Measurements from ENCODE around the gene SLC39A6. TPM values are rescaled to one million over a fixed set of nuclear protein-coding genes. Genes with fewer than 3 reads are reported as not detected.

SLC39A6 gene
- total and polyA plus RNA-seq, 10 donors, result 3.9 to 29.7 (median 22.6) TPM

DNA sequence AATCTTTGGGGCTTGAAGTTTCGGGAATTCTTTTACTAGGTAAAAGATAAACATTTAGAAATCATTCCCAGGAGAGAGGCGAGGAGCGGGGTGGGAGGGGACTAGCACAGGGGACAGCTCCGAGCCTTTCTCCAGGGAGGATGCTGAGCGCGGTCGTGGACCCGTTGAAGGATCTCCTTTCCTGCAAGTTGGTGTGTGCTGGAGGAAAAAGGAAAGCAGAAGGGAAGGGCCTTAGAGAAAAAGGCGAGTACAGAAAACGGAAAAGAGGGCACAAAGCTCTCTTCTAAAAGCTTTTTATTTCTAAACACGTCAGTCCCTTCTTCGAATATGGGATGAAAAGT is 640 bp downstream of the SLC39A6 start:
- intact Hi-C loops (cut with DNase I; ENCODE audit: low total_unique reads), result no loop called here
- Histone ChIP-seq H3K27ac (peak overlapping the region in 6 of 8 donors; percentile 98 to 100 (median 100)), H3K9me3 (no peaks in the 10 kb centered on the region), H3K4me3 (peak overlapping the region; percentile 73 to 98 (median 90)), H3K27me3 (replicated peaks in 1 of 7) (no peaks in the 10 kb centered on the region), H3K36me3 (peaks cover 0 to 28% (median 7%) of the 10 kb centered on the region in 6 donors), H3K4me1 (peaks cover 31 to 58% (median 44%) of the 10 kb centered on the region in 6 donors)
- 0 to 3% (median 2%) methylated on average over 12 of the region's 12 CpGs for WGBS, 5 donors
- DNase-seq, result peak; percentile 81
- no peak for TF ChIP-seq POLR2AphosphoS5 (IDR thresholded peaks at IDR 0.05)
- TF ChIP-seq, protein P1, sequence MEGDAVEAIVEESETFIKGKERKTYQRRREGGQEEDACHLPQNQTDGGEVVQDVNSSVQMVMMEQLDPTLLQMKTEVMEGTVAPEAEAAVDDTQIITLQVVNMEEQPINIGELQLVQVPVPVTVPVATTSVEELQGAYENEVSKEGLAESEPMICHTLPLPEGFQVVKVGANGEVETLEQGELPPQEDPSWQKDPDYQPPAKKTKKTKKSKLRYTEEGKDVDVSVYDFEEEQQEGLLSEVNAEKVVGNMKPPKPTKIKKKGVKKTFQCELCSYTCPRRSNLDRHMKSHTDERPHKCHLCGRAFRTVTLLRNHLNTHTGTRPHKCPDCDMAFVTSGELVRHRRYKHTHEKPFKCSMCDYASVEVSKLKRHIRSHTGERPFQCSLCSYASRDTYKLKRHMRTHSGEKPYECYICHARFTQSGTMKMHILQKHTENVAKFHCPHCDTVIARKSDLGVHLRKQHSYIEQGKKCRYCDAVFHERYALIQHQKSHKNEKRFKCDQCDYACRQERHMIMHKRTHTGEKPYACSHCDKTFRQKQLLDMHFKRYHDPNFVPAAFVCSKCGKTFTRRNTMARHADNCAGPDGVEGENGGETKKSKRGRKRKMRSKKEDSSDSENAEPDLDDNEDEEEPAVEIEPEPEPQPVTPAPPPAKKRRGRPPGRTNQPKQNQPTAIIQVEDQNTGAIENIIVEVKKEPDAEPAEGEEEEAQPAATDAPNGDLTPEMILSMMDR (IDR thresholded peaks at IDR 0.05 in 8 of 11, conservative IDR thresholded peaks at IDR 0.05 in 3 of 11), result no peak
- no peak for TF ChIP-seq POLR2A (IDR thresholded peaks at IDR 0.05)

DNA sequence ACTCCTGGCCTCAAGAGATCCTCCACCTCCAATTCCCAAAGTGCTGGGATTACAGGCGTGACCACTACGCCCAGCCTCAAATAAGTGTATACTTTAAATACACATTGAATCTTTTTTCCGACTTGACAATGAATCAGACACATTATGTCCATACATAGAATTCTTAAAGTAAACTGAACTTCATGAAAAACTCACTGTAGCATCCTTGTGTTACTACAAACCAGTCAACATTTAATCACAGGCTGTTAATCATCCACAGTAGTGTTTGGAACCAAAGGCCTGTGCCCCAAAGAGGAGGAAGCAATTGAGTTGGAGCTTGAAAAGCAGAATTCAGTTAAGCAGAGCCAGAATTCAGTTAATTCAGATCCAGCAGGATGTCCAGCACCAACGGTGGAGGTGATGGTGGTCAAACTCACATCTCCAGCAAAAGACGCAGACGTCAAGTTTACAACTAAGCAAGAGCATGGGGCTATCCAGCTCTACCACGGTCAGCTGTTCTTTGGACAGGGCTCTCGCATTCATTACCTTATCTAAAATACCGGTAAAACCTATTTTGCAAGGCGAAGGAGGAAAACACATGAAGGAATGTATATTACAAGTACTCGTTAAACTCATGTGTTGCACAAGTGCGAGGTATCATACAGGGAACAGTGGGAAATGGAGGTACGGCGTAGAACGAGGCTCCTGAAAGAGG is 1.2 kb downstream of the SLC39A6 start:
- Histone ChIP-seq H3K27me3 (replicated peaks in 1 of 7) (no peaks in the 10 kb centered on the region), H3K36me3 (peaks cover 0 to 32% (median 10%) of the 10 kb centered on the region in 6 donors), H3K9me3 (no peaks in the 10 kb centered on the region), H3K4me1 (peaks cover 31 to 53% (median 40%) of the 10 kb centered on the region in 6 donors), H3K4me3 (peak overlapping the region; percentile 73 to 98 (median 90)), H3K27ac (no peak overlapping the region)
- DNase-seq, result no peak
- intact Hi-C loops (cut with DNase I; ENCODE audit: low total_unique reads), result no loop called here
- 43 to 54% (median 49%) methylated on average over 15 of the region's 15 CpGs for WGBS, 5 donors
- TF ChIP-seq, protein P1 (IDR thresholded peaks at IDR 0.05 in 8 of 11, conservative IDR thresholded peaks at IDR 0.05 in 3 of 11), result no peak
- no peak for TF ChIP-seq POLR2A (IDR thresholded peaks at IDR 0.05)
- TF ChIP-seq POLR2AphosphoS5 (IDR thresholded peaks at IDR 0.05), result no peak

GRCh38 chr18:36126668-36127067 is 2.5 kb downstream of the SLC39A6 start:
- 92 to 97% (median 94%) methylated on average over 8 of the region's 8 CpGs for WGBS, 5 donors
- TF ChIP-seq POLR2A (IDR thresholded peaks at IDR 0.05) (no peak), POLR2AphosphoS5 (IDR thresholded peaks at IDR 0.05) (no peak)
- TF ChIP-seq, protein P1 (IDR thresholded peaks at IDR 0.05 in 8 of 11, conservative IDR thresholded peaks at IDR 0.05 in 3 of 11), result no peak
- intact Hi-C loops (cut with DNase I; ENCODE audit: low total_unique reads), result no loop called here
- no peak for DNase-seq
- peaks cover 0 to 46% (median 19%) of the 10 kb centered on the region in 6 donors for H3K36me3 ChIP-seq
- no peak overlapping the region for H3K27ac ChIP-seq
- H3K9me3 ChIP-seq, result no peaks in the 10 kb centered on the region
- H3K4me1 ChIP-seq, result peaks cover 24 to 40% (median 27%) of the 10 kb centered on the region in 6 donors
- no peak overlapping the region for H3K4me3 ChIP-seq
- no peaks in the 10 kb centered on the region for H3K27me3 ChIP-seq (replicated peaks in 1 of 7)

DNA sequence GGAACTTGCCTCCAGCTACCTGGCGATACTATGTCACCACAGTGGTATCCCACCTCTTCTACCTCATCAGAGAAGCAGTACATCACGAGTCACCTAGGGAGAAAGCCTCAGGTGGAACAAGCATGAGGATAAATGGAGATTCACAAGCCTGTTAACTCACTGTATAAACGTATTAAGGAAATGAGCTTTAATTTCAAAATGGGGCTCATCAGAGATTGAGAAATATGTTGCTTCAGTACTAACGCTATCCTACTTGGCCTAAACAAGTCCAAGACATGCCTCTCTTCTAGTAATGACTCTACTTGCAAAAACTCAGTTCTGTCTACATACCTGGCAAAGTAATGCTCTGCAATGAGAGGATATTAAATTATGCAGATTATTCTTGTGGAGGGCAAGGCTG is 4.3 kb downstream of the SLC39A6 start:
- Histone ChIP-seq H3K9me3 (no peaks in the 10 kb centered on the region), H3K4me3 (no peak overlapping the region), H3K4me1 (peaks cover 9 to 22% (median 13%) of the 10 kb centered on the region in 6 donors), H3K27ac (no peak overlapping the region), H3K27me3 (replicated peaks in 1 of 7) (no peaks in the 10 kb centered on the region), H3K36me3 (peaks cover 0 to 64% (median 32%) of the 10 kb centered on the region in 6 donors)
- 70 to 91% (median 86%) methylated on average over 4 of the region's 4 CpGs for WGBS, 5 donors
- TF ChIP-seq POLR2A (IDR thresholded peaks at IDR 0.05) (no peak), POLR2AphosphoS5 (IDR thresholded peaks at IDR 0.05) (no peak)
- TF ChIP-seq, protein P1 (IDR thresholded peaks at IDR 0.05 in 8 of 11, conservative IDR thresholded peaks at IDR 0.05 in 3 of 11), result no peak
- no peak for DNase-seq
- intact Hi-C loops (cut with DNase I; ENCODE audit: low total_unique reads), result no loop called here
